ENCODE results near the gene AFG1L.

DNA sequence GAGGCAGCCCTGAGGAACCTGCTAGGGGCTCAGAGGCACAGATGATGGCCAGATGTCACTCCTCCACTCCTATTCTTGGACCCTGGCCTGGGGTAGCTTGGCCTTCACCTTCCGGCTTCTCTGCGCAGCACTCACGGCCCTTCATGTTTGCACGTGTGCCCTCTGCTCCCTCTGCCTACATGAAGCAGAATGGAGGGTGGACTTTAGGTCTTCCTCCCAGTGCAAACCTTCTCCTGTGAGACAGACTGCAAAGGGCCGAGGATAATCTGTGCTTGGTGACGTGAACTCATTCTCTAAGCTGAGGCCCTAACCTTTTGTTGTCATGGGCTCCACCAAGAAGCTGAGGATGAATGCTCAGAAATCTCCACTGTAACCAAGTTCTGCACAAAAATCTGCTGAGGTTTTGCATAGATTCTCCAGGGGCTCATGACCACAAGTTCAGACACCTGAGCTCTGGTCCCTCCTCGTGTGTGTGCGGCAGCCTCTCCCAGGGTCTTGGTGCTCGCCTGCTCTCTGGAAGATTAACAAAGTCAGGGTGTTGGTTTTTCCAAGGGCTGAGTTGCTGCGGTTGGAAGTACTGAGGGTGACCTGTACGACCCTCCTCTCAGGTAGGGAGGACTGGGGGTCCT lies 240.4 kb downstream of the AFG1L start:
- TF ChIP-seq CTCF (IDR thresholded peaks at IDR 0.05; ENCODE audit: low read depth, low read length, missing input control) (no peak), GABPA (IDR thresholded peaks at IDR 0.05 in 1 of 2, conservative IDR thresholded peaks at IDR 0.05 in 1 of 2) (no peak), MAX (IDR thresholded peaks at IDR 0.05) (no peak), NR2F2 (IDR thresholded peaks at IDR 0.05) (no peak), JUND (IDR thresholded peaks at IDR 0.05) (no peak), FOXA1 (IDR thresholded peaks at IDR 0.05) (no peak), EGR1 (IDR thresholded peaks at IDR 0.05; ENCODE audit: low read depth in 2 of 2) (no peak), RXRA (IDR thresholded peaks at IDR 0.05) (no peak), HNF4G (IDR thresholded peaks at IDR 0.05) (no peak), TAF1 (conservative IDR thresholded peaks at IDR 0.05) (no peak)
- TF ChIP-seq, protein P1, sequence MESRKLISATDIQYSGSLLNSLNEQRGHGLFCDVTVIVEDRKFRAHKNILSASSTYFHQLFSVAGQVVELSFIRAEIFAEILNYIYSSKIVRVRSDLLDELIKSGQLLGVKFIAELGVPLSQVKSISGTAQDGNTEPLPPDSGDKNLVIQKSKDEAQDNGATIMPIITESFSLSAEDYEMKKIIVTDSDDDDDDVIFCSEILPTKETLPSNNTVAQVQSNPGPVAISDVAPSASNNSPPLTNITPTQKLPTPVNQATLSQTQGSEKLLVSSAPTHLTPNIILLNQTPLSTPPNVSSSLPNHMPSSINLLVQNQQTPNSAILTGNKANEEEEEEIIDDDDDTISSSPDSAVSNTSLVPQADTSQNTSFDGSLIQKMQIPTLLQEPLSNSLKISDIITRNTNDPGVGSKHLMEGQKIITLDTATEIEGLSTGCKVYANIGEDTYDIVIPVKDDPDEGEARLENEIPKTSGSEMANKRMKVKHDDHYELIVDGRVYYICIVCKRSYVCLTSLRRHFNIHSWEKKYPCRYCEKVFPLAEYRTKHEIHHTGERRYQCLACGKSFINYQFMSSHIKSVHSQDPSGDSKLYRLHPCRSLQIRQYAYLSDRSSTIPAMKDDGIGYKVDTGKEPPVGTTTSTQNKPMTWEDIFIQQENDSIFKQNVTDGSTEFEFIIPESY (IDR thresholded peaks at IDR 0.05), result no peak

Measured in liver (tissue), 3 donors.